ENCODE data around the gene TPP2.
A peak's percentile ranks its signal among the peaks of the same experiment; 100 is the strongest.

Gene TPP2

GRCh38 chr13:102651892-102652291 is 55.1 kb downstream of the TPP2 start:
- Histone ChIP-seq H3K4me3 (ENCODE audit: low read length) (no peak overlapping the region), H3K27me3 (replicated peaks; ENCODE audit: insufficient read depth, low read length) (no peaks in the 10 kb centered on the region), H3K4me1 (ENCODE audit: low read length) (no peaks in the 10 kb centered on the region), H3K9ac (ENCODE audit: low read length) (no peak overlapping the region), H3F3A (ENCODE audit: insufficient read depth, low read length) (peaks cover 8% of the 10 kb centered on the region; the same call in 1 of the 2 replicates), H3K27ac (ENCODE audit: low read length) (no peak overlapping the region), H4K20me1 (ENCODE audit: insufficient read depth, low read length) (no peaks in the 10 kb centered on the region), H2AFZ (ENCODE audit: low read length) (no peak overlapping the region), H3K36me3 (replicated peaks; ENCODE audit: insufficient read depth, low read length) (peaks cover 39% of the 10 kb centered on the region), H3K9me2 (replicated peaks; ENCODE audit: insufficient read depth, low read length) (no peaks in the 10 kb centered on the region), H3K79me2 (ENCODE audit: low read length) (peaks cover 25% of the 10 kb centered on the region), H3K4me2 (ENCODE audit: low read depth, low read length) (no peak overlapping the region), H3K9me3 (replicated peaks; ENCODE audit: insufficient read depth, low read length) (no peaks in the 10 kb centered on the region)
- no peak for TF ChIP-seq EZH2 (optimal IDR thresholded peaks at IDR 0.05; ENCODE audit: low read depth, low read length)
- no peak for TF ChIP-seq CTCF (IDR thresholded peaks at IDR 0.05; ENCODE audit: low read length)
- no peak for TF ChIP-seq EZH2phosphoT487 (IDR thresholded peaks at IDR 0.05; ENCODE audit: low read length)
- DNase-seq: no peak

GRCh38 chr13:102654756-102655155 is 58.0 kb downstream of the TPP2 start:
- no peaks in the 10 kb centered on the region for H4K20me1 ChIP-seq (ENCODE audit: insufficient read depth, low read length)
- no peaks in the 10 kb centered on the region for H3K27me3 ChIP-seq (replicated peaks; ENCODE audit: insufficient read depth, low read length)
- H3K4me3 ChIP-seq (ENCODE audit: low read length): no peak overlapping the region
- no peak overlapping the region for H3K9ac ChIP-seq (ENCODE audit: low read length)
- no peak for DNase-seq
- H3K36me3 ChIP-seq (replicated peaks; ENCODE audit: insufficient read depth, low read length): peaks cover 30% of the 10 kb centered on the region
- peaks cover 27% of the 10 kb centered on the region for H3K79me2 ChIP-seq (ENCODE audit: low read length)
- no peaks in the 10 kb centered on the region for H3K9me2 ChIP-seq (replicated peaks; ENCODE audit: insufficient read depth, low read length)
- TF ChIP-seq EZH2phosphoT487 (IDR thresholded peaks at IDR 0.05; ENCODE audit: low read length): no peak
- TF ChIP-seq EZH2 (optimal IDR thresholded peaks at IDR 0.05; ENCODE audit: low read depth, low read length): no peak
- TF ChIP-seq CTCF (IDR thresholded peaks at IDR 0.05; ENCODE audit: low read length): no peak
- H3K27ac ChIP-seq (ENCODE audit: low read length): no peak overlapping the region
- no peaks in the 10 kb centered on the region for H3K9me3 ChIP-seq (replicated peaks; ENCODE audit: insufficient read depth, low read length)
- H2AFZ ChIP-seq (ENCODE audit: low read length): no peak overlapping the region
- H3K4me2 ChIP-seq (ENCODE audit: low read depth, low read length): no peak overlapping the region
- H3K4me1 ChIP-seq (ENCODE audit: low read length): no peaks in the 10 kb centered on the region
- no peaks in the 10 kb centered on the region for H3F3A ChIP-seq (ENCODE audit: insufficient read depth, low read length)

- TF ChIP-seq CTCF (IDR thresholded peaks at IDR 0.05; ENCODE audit: low read length) (peak; percentile 30), EZH2 (optimal IDR thresholded peaks at IDR 0.05; ENCODE audit: low read depth, low read length) (no peak)
- DNase-seq: no peak
Measured at GRCh38 chr13:102657630-102658029, 60.8 kb downstream of the TPP2 start.

More at GRCh38 chr13:102657630-102658029, 60.8 kb downstream of the TPP2 start:
- Histone ChIP-seq H3F3A (ENCODE audit: insufficient read depth, low read length) (no peaks in the 10 kb centered on the region), H3K36me3 (replicated peaks; ENCODE audit: insufficient read depth, low read length) (peaks cover 20% of the 10 kb centered on the region), H3K9ac (ENCODE audit: low read length) (no peak overlapping the region), H3K4me1 (ENCODE audit: low read length) (no peaks in the 10 kb centered on the region), H4K20me1 (ENCODE audit: insufficient read depth, low read length) (no peaks in the 10 kb centered on the region), H3K27ac (ENCODE audit: low read length) (no peak overlapping the region), H3K4me3 (ENCODE audit: low read length) (no peak overlapping the region), H3K4me2 (ENCODE audit: low read depth, low read length) (no peak overlapping the region), H3K9me3 (replicated peaks; ENCODE audit: insufficient read depth, low read length) (no peaks in the 10 kb centered on the region), H3K27me3 (replicated peaks; ENCODE audit: insufficient read depth, low read length) (no peaks in the 10 kb centered on the region), H3K9me2 (replicated peaks; ENCODE audit: insufficient read depth, low read length) (no peaks in the 10 kb centered on the region), H2AFZ (ENCODE audit: low read length) (no peak overlapping the region), H3K79me2 (ENCODE audit: low read length) (peaks cover 31% of the 10 kb centered on the region)
